LNCaP clone FGC (cell line): ENCODE results near the gene LMBR1.

Source experiments
- DNase-seq: peaks from one replicate; pipeline ENCODE4 v3.0.0-alpha.2; 2011; ENCODE audit warnings: low read depth
- H3K4me3 ChIP-seq: 2 replicates; pipeline ENCODE4 v1.5.1; 2011; ENCODE audit warnings: mild to moderate bottlenecking, low read depth, low read length, control low read depth
- TF ChIP-seq, protein P1 (sequence below): IDR thresholded peaks from 2 replicates; pipeline ENCODE4 v1.5.1; 2012; ENCODE audit warnings: mild to moderate bottlenecking; ENCODE audit not compliant: control insufficient read depth, insufficient read depth; ENCODE audit errors: extremely low read depth

LMBR1 gene

DNA sequence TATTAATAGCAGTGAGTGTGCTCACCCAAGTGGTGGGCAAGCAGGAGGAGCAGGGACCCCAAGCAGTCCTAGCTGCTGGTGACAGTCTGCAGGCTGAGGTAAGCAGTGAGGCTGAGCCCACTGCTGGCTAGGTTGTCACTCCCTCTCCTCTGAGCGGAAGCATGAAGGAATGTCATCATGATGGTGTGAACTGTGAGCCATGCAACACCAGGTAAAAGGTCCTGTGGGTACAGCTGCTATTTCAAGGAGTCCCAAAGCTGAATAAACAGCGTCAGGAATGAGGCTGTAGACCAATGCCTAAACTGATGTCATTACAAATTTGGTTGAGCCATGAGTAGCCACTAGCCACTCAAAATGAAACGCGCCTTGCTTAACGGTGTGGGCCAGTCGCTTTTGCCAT lies 126.3 kb downstream of the LMBR1 start:
- DNase-seq, result no peak
- H3K4me3 ChIP-seq, result no peak overlapping the region
- TF ChIP-seq, protein P1, sequence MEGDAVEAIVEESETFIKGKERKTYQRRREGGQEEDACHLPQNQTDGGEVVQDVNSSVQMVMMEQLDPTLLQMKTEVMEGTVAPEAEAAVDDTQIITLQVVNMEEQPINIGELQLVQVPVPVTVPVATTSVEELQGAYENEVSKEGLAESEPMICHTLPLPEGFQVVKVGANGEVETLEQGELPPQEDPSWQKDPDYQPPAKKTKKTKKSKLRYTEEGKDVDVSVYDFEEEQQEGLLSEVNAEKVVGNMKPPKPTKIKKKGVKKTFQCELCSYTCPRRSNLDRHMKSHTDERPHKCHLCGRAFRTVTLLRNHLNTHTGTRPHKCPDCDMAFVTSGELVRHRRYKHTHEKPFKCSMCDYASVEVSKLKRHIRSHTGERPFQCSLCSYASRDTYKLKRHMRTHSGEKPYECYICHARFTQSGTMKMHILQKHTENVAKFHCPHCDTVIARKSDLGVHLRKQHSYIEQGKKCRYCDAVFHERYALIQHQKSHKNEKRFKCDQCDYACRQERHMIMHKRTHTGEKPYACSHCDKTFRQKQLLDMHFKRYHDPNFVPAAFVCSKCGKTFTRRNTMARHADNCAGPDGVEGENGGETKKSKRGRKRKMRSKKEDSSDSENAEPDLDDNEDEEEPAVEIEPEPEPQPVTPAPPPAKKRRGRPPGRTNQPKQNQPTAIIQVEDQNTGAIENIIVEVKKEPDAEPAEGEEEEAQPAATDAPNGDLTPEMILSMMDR, result no peak

DNA sequence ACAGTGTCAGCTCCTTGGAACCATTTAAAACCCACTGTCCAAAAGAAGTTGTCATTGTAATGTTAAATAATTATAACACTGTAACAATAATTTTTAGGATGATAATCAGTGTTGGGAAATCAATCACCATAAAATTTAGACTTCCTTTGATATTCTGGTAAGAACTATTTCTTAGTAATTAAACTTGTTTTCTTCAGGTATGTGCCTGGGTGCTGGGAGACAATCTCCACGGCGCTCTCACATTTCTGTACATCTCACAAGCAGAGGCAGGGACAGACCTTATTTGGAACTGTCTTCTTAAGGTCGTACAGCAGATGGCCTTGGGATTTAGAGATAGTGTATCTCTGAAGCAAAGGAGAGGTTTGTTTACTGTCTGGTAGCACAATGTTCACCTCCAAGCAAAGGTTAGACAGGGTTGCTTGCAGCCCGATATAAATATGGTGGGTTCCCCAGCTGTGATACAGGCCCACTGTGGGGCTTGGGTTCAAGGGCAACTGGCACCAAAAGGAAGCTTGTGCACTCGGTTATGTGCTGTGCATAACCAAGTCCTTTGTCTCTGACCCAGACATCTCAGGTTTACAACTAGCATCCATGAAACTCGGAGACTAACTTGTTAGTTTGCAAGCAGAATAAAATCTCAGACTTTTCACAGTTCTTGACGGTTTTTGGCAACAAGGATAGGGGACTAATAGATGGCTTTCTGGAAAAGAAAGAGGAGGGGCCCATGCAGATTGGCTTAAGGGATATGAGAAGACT lies 126.9 kb downstream of the LMBR1 start:
- no peak overlapping the region for H3K4me3 ChIP-seq
- TF ChIP-seq, protein P1, result no peak
- no peak for DNase-seq

DNA sequence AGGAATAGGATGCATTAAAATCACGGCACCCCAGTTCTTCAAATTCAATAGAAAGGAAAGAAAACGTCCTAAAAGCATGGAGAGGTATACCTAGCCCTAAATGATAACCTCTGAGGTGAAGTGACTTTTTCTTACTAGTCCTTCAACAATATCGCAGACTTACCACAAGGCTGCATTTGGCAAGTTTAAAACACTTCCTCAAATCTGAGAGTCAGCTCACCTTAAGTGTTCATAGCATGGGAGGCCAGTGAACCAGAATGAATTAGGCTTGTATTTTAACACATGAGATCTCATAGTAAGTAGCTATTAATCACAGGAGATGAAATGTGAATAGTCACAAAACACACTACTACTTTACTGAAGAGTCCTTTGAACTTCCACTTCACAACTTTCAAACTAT lies 128.2 kb downstream of the LMBR1 start:
- H3K4me3 ChIP-seq, result no peak overlapping the region
- DNase-seq, result no peak
- TF ChIP-seq, protein P1, result no peak

DNA sequence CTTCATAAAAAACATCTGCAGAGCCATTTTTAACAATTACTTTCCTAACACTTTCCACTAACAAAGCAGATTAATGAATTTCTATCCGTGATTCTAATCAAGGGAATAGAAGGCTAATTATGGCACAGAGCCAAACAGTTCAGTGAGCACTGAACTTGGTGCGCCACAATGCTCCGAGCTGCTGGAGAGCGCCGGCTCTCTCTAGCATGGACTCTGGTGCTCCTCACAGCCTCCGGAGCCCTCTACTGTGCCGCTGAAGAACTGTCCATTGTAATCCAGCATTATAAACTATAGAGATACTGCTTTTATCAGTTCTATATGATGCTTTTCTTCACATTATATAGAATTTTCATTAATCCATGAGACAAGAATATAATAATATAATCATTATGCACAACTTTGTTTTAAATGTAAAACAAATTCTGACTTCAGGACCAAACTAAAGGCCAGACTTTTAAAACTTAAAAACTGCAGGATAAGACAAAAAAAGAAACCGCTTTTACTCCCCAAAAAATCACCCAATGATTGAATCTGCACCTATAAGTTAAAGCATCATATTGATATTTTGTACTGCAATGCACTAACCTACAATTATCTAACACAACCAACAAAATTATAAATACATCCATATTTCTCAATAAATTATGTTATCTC lies 128.8 kb downstream of the LMBR1 start:
- DNase-seq, result peak; percentile 66
- TF ChIP-seq, protein P1, result peak; percentile 90
- H3K4me3 ChIP-seq, result no peak overlapping the region

DNA sequence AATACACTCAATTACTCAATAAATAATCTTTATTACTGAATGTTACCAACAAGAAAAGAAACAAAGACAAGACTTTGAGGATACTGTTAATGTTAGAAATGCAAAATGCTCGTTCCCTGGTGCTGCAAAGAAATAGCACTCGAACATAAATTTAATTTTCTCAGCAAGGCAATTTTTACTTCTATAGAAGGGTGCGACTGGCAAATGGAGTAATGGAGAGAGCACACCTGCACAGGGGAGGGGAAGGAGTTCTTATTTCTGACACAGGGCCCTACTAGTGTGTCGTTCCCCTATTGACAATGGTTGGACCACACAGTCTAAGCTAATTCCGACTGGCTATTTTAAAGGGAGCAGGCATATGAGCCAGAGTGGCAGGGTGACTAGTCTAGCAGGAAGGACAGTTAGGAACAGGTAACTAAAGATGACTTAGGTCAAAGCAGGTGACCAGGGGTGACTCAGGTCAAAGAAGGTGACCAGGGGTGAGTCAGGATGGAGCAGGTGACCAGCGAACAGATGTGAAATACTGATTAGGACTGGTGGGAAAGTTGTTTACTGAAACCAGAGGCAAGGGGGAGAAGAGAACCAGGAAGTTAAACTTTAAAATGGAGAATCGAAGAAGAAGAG lies 133.3 kb downstream of the LMBR1 start:
- TF ChIP-seq, protein P1, result no peak
- H3K4me3 ChIP-seq, result no peak overlapping the region

DNA sequence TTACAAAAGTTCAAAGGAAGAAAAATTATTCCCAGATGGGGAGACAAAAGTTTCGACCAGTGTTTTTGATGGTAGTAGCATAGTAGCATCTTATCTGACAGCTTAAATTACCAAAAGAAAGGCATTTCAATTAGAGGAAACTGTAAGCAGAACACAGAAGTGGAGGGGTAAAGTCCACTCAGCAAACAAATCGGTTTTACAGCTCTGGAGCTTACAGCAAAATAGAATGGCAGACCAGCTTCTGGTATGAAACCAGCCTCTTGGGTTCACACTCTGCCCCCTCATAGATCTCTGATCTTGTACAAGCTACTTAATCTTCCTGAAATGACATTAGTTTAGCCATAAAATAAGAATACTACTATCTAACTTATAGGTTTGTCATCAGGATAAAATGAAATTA lies 133.8 kb downstream of the LMBR1 start:
- TF ChIP-seq, protein P1, result no peak
- no peak for DNase-seq
- H3K4me3 ChIP-seq, result no peak overlapping the region

More for the DNA sequence above, 133.3 kb downstream of the LMBR1 start:
- DNase-seq, result no peak

DNA sequence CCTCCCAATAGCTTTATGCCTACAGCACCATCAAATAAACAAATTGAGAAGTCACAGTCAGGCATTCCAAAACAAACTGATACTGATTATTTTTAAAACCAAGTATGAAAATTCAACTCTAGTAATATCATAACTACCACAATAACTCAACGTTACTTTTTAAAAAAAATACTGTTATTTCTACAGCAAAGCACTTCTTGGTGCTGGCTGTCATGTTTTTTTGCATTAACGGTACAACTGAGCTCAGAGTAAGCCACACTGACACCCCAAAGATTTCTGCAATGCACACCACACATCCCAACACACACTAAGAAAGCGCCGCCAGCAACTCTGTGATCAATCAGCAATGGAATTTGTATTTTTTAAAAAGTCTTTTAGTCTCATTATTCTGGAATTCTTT lies 138.8 kb downstream of the LMBR1 start:
- TF ChIP-seq, protein P1, result no peak
- DNase-seq, result no peak
- no peak overlapping the region for H3K4me3 ChIP-seq
